HCEC 1CT (cell line): ENCODE data around the gene ZACN.
A peak's percentile ranks its signal among the peaks of the same experiment; 100 is the strongest.
"Not testable (repeated sequence)": the region's sequence is repeated elsewhere in the genome, so short reads cannot be mapped to it uniquely, and the experiment has no call there.

Source experiments
- DNase-seq: peaks from one replicate; pipeline ENCODE4 v3.0.0-alpha.2; 2017

ZACN gene

DNA sequence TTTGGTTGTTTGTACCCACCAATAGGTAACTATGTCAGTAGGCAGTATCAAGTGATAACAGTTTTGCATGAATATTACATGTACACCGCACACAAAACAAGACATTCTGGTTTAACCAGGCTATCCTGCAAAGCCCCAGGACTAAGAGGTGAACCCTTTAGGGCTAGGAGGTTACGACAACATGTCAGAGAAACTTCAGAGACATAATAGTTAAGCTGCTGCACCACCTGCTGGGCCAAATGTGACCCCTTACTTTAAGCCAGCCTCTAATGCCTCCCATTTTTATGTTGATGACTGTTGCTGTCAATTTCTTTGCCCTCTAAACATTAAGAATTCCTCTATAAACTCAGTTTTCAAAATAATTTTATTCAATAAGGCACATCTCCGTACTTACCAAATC, 22.1 kb upstream of the ZACN start:
- DNase-seq: no peak

DNA sequence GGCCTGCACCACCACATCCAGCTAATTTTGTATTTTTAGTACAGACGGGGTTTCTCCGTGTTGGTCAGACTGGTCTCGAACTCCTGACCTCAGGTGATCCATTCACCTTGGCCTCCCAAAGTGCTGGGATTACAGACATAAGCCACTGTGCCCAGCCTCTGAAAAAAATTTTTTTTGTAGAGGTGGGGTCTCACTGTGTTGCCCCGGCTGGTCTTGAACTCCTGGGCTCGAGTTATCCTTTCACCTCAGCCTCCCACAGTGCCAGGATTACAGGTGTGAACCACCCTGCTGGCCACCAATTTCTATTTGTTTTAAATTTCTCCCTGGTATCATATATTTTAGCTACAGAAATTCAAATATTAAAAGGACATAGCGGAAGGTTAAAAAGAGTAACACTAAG, 20.7 kb upstream of the ZACN start:
- DNase-seq: not testable (repeated sequence)

DNA sequence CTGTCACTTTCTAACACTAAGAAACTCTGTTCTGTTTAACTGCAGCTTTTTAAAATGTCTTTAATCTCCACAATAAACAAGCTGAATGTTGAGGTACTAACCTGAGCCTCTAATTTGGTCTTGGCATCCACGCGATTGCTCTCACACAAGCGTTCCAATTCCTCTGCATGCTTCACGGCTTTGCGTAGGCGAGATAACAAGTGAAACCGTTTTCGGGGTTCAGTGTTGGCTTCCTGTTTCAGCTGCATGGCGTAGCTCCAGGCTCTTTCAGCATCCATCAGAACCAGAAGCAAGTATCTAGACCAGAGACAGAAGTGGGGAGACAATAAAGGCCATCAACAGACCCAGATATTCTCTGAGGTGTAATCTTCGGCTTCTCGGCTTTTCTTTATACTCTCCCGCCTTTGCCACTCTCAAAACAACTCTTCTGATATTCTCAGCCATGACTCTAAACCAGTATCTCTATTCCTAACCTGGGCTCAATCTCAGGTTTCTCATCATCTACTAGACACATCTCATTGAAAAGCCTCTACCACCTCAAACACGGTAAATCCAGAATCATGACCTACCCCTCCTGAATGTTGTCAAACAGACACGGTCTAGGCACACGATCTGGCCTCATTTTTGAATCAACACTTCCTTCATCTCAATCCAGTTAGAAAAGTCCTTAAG, 15.0 kb upstream of the ZACN start:
- DNase-seq: no peak

DNA sequence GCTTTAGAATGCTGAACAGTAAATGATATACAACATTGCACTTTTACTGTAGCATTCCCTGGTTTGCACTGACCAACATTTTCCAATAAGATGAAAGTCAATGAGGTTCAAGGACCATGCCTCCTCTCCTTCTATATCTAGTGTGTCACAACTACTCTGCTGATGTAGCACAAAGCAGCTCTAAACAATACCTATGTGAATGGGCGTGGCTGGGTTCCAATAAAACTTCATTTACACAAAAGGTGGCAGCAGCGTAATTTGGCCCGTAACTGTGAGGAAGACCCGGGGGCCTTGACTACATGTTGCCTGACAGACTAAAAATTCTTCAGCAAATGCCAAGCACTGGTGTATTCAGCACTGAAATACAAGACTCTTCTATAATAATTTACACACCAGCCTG, 13.2 kb upstream of the ZACN start:
- no peak for DNase-seq

DNA sequence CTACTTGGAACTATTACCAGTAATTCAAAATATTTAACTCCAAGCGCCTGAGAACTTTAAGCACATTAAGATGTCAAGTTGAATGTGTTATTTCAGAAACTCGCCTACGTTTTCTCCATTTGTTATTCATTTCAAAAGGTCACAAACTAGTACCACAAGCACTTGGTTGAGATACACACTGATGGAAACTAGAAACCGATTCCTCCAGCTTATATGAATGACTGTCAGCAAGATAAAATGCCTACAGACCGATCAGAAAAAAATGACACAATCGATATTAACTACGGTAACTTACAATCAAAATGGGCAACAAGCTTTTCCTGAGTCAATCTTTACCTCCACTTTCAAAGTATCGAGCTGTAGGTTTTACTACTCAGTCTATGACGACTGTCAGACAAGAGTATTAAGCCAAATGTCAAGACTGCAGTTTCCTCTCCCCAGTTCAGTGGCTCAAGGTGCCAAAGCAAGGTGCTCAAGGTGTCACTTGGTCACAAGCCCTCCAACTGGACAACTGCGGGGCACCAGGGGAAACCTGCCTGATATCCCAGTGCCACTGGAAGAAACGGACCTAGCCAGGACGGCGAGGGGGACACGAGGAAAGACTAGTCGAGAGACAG, 7.3 kb upstream of the ZACN start:
- no peak for DNase-seq

DNA sequence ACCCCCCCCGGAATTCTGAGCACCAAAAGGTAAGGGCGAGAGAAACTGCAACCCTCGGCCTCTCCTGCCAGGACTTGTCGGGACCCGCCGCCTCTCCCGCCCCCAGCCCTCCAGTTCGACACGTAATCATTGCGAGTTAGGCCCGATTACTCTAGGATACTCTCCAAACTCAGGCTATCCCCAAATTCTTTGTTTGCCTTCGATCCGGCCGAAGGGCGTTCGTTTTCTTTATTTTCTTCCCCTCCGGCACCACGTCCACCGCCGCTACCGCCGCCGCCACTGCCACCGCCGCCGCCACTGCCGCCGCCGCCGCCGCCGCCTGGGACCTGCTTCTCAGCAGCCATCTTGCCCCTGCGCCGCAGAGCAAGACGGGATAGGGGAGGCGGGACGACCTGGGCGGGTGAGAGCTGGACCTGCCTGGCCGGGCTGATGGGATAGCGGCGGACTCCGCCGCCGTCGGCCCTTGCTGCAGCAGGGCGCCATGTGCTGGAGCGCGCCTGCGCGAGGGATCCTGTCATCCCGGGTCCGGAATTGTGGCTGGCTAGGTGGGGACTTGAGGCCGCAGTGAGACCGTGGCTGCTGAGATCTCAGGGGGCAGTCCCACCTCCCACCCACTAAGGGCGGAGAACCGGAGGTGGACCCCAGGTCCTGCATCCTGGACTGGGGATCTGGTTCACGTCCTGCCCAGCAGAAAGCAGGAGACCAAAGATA, 6.7 kb upstream of the ZACN start, which contains the start of gene SRP68:
TSS of gene SRP68 (minus strand) at position 370 of the 711 bp plus-strand sequence. CDS start at position 344, 26 bp downstream.
- peak; percentile 92 for DNase-seq

DNA sequence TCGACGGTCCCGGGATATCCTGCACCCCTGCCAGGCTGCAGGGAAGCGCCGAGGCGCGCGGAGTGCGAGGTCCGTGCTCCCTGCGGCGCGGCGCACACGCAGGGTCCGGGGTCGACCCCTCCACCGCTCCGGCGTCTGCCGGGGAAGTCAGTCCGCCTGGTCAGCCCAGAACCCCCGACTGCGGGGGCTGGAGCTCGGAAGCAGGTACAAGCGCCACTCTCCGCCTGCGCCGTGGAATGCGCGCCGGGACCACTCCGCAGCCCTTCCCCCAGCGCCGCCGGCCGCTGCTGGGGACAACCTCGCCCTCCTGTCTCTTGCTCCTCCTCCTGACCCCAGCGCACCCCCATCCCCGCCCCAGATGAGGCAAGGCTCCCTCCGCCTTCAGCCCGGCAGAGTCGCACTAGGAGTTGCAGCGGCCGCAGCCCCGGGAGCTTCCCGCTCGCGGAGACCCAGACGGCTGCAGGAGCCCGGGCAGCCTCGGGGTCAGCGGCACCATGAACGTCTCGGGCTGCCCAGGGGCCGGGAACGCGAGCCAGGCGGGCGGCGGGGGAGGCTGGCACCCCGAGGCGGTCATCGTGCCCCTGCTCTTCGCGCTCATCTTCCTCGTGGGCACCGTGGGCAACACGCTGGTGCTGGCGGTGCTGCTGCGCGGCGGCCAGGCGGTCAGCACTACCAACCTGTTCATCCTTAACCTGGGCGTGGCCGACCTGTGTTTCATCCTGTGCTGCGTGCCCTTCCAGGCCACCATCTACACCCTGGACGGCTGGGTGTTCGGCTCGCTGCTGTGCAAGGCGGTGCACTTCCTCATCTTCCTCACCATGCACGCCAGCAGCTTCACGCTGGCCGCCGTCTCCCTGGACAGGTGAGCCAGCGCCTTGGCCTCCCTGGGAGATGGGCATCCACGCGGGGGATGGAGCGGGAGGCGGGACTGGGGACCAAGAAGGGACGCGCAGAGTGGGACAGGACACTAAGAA, 4.3 kb upstream of the ZACN start, which contains the start of gene GALR2:
TSS of gene GALR2 (plus strand) at position 392 of the 974 bp plus-strand sequence. CDS start at position 495, 103 bp downstream.
- no peak for DNase-seq

DNA sequence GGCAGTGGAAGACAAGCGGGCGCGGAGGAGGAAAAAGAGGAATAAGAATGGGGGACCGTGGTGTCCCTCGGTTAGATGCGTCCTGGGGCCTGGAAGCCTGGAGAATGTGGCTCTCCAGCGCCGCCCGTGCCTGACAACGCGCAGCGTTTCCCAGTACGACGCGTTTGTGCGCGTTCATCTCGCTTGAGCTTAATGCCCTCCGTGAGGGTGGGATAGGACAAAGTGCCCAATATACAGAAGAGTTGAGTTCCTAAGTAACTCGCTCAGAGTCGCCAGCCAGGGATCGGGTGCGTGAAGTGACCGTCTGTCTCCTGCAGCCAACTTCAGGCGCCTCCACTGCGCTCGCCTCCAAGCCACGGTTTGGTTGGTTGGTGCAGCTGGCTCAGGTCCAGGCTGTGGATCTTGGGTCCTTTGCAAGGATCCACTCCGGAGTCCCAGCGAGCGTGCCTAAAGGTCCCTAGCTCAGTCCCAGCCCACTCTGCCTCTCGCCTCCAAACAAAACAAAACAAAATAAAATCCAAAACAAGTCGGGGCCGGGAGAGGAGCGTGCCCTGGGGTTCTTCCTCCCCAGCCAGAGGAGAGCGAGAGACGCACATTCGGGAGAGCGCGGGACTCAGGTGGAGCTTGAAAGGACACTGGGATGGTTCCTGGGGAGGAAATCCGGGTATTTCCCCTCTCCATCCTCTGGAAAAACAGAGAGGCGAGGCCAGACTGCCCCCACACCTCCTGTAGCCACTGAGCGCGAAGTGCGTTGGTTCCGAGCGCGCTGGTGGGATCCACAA, 3.4 kb upstream of the ZACN start:
- no peak for DNase-seq

DNA sequence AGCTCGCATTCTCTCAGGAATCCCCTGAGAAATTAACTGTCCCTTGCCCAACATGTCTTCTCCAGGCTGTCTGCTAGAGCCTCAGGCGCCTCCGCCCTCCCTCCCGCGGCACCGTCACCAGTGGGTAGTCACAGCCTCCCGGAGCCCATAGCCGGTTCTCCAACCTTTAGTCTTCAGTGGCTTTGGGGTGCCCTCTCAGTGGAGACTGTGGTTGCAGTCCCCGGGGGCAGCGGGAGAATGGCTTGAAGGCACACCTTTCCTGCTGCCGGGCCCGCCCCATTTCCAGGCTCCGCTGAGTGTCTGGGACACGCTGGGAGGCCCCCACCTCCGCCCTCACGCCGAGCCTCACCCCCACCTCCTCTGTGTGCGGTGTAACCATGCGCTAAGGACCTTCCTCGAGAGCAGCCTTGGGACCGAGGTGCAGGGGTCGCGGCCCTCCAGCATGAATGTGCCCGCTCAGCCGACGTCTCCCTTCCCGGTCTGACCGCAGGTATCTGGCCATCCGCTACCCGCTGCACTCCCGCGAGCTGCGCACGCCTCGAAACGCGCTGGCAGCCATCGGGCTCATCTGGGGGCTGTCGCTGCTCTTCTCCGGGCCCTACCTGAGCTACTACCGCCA, 2.7 kb upstream of the ZACN start:
- DNase-seq: no peak

DNA sequence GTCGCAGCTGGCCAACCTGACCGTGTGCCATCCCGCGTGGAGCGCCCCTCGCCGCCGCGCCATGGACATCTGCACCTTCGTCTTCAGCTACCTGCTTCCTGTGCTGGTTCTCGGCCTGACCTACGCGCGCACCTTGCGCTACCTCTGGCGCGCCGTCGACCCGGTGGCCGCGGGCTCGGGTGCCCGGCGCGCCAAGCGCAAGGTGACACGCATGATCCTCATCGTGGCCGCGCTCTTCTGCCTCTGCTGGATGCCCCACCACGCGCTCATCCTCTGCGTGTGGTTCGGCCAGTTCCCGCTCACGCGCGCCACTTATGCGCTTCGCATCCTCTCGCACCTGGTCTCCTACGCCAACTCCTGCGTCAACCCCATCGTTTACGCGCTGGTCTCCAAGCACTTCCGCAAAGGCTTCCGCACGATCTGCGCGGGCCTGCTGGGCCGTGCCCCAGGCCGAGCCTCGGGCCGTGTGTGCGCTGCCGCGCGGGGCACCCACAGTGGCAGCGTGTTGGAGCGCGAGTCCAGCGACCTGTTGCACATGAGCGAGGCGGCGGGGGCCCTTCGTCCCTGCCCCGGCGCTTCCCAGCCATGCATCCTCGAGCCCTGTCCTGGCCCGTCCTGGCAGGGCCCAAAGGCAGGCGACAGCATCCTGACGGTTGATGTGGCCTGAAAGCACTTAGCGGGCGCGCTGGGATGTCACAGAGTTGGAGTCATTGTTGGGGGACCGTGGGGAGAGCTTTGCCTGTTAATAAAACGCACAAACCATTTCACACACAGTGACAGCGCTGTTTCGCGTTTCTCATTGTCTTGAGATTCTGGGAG, 2.0 kb upstream of the ZACN start:
- DNase-seq: no peak

DNA sequence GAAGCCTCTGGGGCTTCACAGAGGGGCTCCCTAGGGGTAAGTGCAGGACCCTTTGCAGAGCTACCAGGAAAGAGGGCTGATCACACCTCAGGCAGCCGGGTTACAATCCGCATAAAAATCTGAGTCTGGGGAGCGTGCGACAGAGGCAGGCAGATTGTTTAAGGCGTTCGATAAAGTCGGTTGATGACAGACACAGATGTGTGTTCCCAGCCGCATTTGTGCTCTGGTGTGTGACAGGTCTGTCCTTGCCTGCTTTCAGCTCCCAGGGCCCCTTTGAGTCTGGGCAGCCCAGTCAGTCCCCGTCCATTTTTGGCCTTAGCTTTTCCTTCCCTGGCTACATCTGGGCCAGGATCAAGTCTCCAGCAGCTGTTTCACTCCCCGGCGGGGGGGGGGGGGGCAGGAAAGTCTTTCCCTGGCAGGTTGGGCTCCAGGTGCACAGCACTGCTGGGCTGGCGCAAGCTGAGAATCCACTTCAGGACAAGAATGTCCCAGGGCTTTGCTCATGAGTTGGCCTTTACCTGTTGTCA, 1.3 kb upstream of the ZACN start:
- no peak for DNase-seq

DNA sequence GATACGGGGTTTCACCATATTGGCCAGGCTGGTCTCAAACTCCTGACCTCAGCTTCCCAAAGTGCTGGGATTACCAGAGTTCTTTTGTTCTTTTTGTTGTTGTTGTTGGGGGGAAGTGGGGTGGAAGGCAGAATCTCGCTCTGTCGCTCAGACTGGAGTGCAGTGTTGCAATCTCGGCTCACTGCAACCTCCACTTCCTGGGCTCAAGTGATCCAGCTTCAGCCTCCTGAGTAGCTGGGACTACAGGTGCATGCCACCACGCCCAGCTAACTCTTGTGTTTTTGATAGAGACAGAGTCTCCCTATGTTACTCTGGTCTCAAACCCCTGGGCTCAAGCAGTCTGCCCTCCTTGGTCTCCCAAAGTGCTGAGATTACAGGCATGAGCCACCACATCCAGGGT, 612 bp upstream of the ZACN start:
- DNase-seq: not testable (repeated sequence)

DNA sequence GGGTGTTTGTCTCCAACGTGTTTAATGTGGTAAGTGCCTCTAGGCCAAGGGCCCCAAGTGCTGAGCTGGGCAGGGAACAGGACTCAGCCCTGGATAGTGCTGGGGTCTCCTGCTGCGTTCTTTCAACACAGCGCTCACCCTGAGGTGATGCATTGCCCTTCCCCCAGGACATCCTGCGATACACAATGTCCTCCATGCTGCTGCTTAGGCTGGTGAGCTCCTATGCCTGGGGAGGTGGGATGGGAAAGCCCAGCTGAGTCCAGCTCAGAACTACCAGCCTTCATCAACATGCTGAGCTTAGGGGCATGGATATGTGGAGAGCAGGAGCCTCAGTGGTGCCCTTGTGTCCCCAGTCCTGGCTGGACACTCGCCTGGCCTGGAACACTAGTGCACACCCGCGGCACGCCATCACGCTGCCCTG, 563 bp downstream of the ZACN start:
- no peak for DNase-seq

DNA sequence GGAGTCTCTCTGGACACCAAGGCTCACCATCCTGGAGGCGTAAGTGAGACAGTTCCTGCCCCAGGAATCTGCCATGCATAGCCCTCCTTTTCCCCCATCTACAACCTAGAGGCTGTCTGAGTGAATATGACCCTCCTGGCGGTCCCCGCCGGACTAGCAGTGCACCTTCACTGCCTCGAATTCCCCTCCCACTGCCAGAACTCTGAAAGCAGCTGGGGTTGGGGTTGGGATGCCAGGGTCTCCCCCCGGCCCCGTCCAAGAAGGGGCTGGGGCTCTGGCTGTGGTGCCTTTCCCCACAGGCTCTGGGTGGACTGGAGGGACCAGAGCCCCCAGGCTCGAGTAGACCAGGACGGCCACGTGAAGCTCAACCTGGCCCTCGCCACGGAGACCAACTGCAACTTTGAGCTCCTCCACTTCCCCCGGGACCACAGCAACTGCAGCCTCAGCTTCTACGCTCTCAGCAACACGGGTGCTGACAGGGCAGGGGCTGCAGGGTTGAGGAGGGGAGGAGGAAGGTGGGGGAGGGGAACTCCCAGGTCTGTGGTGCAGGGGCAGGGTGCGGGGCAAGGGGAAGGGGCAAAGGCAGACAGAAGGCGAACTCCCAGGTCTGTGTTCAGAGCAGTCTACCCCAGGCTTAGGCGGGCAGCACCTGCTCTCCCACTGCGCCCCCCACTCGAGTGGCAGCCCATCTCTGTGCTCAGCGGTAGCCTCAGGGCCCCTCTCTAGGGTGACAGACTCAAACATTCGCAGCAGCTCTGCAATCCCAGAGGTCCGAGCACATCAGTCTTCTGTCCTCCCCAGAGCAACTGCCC, 1.2 kb downstream of the ZACN start:
- no peak for DNase-seq

DNA sequence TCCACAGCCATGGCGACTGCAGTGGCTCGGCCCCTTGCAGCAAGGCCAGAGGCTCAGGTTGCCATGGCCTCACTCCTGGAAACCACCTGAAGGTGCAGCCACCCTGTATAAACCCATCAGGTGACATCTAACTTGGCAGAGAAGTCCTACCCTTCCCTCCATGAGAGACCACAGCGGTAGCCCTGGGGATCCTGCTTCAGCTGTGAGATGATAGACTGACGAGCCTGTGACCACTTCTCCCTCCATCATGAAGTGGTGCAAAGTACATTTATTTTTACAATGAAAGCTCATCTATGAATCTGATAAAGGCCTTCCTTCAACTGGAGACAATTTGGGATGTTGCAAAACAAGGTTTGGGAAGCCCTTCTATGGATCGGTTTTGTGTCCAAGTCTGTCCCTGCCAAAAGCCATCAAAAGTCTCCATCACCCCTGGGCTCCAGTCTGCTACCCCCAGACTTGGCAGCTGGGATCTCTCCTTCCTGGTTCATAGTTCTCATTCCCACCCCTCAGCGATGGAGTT, 1.8 kb downstream of the ZACN start:
- DNase-seq: no peak

DNA sequence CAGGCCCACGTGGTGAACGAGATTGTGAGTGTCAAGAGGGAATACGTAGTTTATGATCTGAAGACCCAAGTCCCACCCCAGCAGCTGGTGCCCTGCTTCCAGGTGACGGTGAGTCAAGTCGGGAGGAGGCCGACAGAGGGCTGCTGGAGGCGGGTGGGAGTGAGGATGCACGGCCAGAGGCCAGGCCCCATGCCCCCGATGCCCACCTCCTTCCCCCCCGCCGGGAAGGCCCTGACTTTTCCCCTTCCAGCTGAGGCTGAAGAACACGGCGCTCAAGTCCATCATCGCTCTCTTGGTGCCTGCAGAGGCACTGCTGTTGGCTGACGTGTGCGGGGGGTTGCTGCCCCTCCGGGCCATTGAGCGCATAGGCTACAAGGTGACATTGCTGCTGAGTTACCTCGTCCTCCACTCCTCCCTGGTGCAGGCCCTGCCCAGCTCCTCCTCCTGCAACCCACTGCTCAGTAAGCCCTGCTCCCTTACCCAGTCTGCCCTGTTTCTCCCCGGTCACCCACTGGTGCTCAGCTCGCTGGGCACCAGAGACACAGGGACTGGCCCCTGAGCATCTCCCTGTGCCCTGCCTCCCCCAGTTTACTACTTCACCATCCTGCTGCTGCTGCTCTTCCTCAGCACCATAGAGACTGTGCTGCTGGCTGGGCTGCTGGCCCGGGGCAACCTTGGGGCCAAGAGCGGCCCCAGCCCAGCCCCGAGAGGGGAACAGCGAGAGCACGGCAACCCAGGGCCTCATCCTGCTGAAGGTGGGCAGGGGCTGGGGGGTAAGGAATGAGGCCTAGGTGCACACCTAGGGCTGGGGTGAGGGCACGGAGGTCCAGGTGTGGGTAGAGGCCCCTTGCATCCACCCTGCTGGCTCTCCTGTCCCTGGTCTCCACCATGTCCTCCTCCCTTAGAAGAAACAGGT, 2.6 kb downstream of the ZACN start:
- DNase-seq: no peak

DNA sequence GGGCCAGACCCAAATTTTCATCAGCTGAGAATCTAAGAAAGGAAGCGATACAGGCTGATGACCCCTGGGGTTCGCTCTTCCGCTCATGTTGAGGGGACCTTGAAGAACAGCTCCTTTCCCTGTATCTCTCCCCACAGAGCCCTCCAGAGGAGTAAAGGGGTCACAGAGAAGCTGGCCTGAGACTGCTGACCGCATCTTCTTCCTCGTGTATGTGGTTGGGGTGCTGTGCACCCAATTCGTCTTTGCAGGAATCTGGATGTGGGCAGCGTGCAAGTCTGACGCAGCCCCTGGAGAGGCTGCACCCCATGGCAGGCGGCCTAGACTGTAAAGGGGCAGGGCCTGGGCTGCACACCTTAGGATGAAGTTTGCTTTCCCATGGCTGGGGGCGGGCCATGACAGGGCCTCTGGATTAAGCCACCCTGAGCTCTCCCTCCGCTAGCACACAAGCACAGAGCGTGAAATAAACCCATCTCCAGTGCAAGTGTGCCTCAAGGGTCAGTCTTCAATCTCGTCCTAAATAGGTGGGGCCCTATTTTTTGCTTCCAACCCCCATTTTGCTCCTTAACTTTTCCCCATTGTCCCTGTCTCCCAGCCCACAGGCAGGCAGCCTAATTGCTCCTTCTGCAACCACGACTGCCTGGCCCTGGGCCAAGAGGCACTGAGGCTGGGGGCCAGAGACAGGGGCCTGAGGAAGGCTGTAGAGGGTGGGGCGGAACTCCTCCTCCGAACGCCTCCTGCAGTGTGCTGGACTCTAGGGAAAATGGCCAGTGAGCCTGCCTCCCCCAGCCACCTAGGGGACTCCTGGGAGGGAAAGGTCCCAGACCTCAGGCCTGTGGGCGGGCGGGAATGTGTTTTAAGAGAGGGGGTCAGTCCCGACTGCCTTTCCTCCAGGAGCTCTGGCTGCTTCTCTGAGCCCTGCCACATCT, 3.6 kb downstream of the ZACN start:
- no peak for DNase-seq
